Stimulated activated memory B cell treated with anti-CD40 and anti-IgM and Interleukin-4, amounts not matched to agents 10 μg/mL and 1 μg/mL and 100 μg/mL, for 72 hours (primary cell): Measurements from ENCODE around the gene PRAMEF5.
"Not testable (repeated sequence)": the region's sequence is repeated elsewhere in the genome, so short reads cannot be mapped to it uniquely, and the experiment has no call there.

Source experiments
- ATAC-seq: fragments of 150-1000 bp; cut with Tn5 transposase; 2 replicates; pipeline ENCODE4 v1.10.0; 2021
- H3K27ac Mint-ChIP-seq: one replicate; pipeline ENCODE4 v1.8.0; 2022; ENCODE audit warnings: mild to moderate bottlenecking, mixed read lengths
- H3K27me3 Mint-ChIP-seq: one replicate; pipeline ENCODE4 v1.8.0; 2022; ENCODE audit warnings: mixed read lengths
- H3K36me3 Mint-ChIP-seq: one replicate; pipeline ENCODE4 v1.8.0; 2022; ENCODE audit warnings: mixed read lengths
- H3K4me1 Mint-ChIP-seq: one replicate; pipeline ENCODE4 v1.8.0; 2022; ENCODE audit warnings: mixed read lengths
- H3K4me3 Mint-ChIP-seq: one replicate; pipeline ENCODE4 v1.8.0; 2022; ENCODE audit warnings: mild to moderate bottlenecking, moderate library complexity, mixed read lengths
- H3K9me3 Mint-ChIP-seq: one replicate; pipeline ENCODE4 v1.8.0; 2022; ENCODE audit warnings: mixed read lengths

Gene PRAMEF5

GRCh38 chr1:13253898-13254297 lies at the start of gene PRAMEF5:
PRAMEF5 (plus strand) TSS chr1:13254198; CDS start chr1:13259269, 5,071 bp downstream.
- not testable (repeated sequence) for H3K27ac Mint-ChIP-seq

GRCh38 chr1:13208712-13209111 lies 45.3 kb upstream of the PRAMEF5 start:
- not testable (repeated sequence) for H3K4me3 Mint-ChIP-seq, ATAC-seq

More at GRCh38 chr1:13253898-13254297, at the start of gene PRAMEF5:
- H3K9me3 Mint-ChIP-seq, H3K36me3 Mint-ChIP-seq, H3K4me3 Mint-ChIP-seq, H3K4me1 Mint-ChIP-seq, ATAC-seq, H3K27me3 Mint-ChIP-seq: not testable (repeated sequence)

GRCh38 chr1:13216619-13217018 lies 37.4 kb upstream of the PRAMEF5 start:
- ATAC-seq, H3K4me1 Mint-ChIP-seq, H3K27me3 Mint-ChIP-seq, H3K36me3 Mint-ChIP-seq, H3K27ac Mint-ChIP-seq, H3K4me3 Mint-ChIP-seq, H3K9me3 Mint-ChIP-seq: not testable (repeated sequence)

More at GRCh38 chr1:13208712-13209111, 45.3 kb upstream of the PRAMEF5 start:
- not testable (repeated sequence) for H3K4me1 Mint-ChIP-seq, H3K27me3 Mint-ChIP-seq, H3K9me3 Mint-ChIP-seq, H3K36me3 Mint-ChIP-seq, H3K27ac Mint-ChIP-seq

GRCh38 chr1:13219203-13219602 lies 34.8 kb upstream of the PRAMEF5 start:
- not testable (repeated sequence) for H3K4me3 Mint-ChIP-seq, H3K4me1 Mint-ChIP-seq, ATAC-seq, H3K27me3 Mint-ChIP-seq, H3K27ac Mint-ChIP-seq, H3K36me3 Mint-ChIP-seq, H3K9me3 Mint-ChIP-seq

GRCh38 chr1:13222788-13223187 lies 31.2 kb upstream of the PRAMEF5 start:
- ATAC-seq, H3K36me3 Mint-ChIP-seq, H3K27ac Mint-ChIP-seq, H3K4me3 Mint-ChIP-seq, H3K27me3 Mint-ChIP-seq, H3K4me1 Mint-ChIP-seq, H3K9me3 Mint-ChIP-seq: not testable (repeated sequence)

GRCh38 chr1:13224480-13225060 lies 29.4 kb upstream of the PRAMEF5 start:
- no peaks in the 10 kb centered on the region for H3K27me3 Mint-ChIP-seq
- no peaks in the 10 kb centered on the region for H3K36me3 Mint-ChIP-seq
- ATAC-seq, result peak; percentile 49

GRCh38 chr1:13225675-13226204 lies 28.3 kb upstream of the PRAMEF5 start, which contains the start of gene PRAMEF18:
PRAMEF18 (minus strand) TSS chr1:13226154; CDS start chr1:13226106, 48 bp downstream.
- not testable (repeated sequence) for H3K9me3 Mint-ChIP-seq, H3K4me1 Mint-ChIP-seq, H3K27ac Mint-ChIP-seq

More at GRCh38 chr1:13224480-13225060, 29.4 kb upstream of the PRAMEF5 start:
- Mint-ChIP-seq H3K4me1 (no peaks in the 10 kb centered on the region), H3K27ac (no peak overlapping the region), H3K9me3 (no peaks in the 10 kb centered on the region), H3K4me3 (no peak overlapping the region)

GRCh38 chr1:13227271-13228055 lies 26.5 kb upstream of the PRAMEF5 start:
- not testable (repeated sequence) for H3K27me3 Mint-ChIP-seq, H3K27ac Mint-ChIP-seq, ATAC-seq, H3K36me3 Mint-ChIP-seq, H3K4me3 Mint-ChIP-seq, H3K9me3 Mint-ChIP-seq, H3K4me1 Mint-ChIP-seq

More at GRCh38 chr1:13225675-13226204, 28.3 kb upstream of the PRAMEF5 start, which contains the start of gene PRAMEF18:
- ATAC-seq, result peak; percentile 47
- H3K36me3 Mint-ChIP-seq, H3K27me3 Mint-ChIP-seq, H3K4me3 Mint-ChIP-seq: not testable (repeated sequence)

- no peaks in the 10 kb centered on the region for H3K36me3 Mint-ChIP-seq
- H3K27me3 Mint-ChIP-seq, result no peaks in the 10 kb centered on the region
- no peaks in the 10 kb centered on the region for H3K4me1 Mint-ChIP-seq
- no peak overlapping the region for H3K4me3 Mint-ChIP-seq
- H3K27ac Mint-ChIP-seq, result no peak overlapping the region
- no peaks in the 10 kb centered on the region for H3K9me3 Mint-ChIP-seq
- peak; percentile 37 for ATAC-seq
These were observed 25.6 kb upstream of the PRAMEF5 start for GRCh38 chr1:13228343-13228781.

GRCh38 chr1:13230096-13230495 lies 23.9 kb upstream of the PRAMEF5 start:
- not testable (repeated sequence) for H3K9me3 Mint-ChIP-seq, H3K36me3 Mint-ChIP-seq, H3K4me1 Mint-ChIP-seq, ATAC-seq, H3K27me3 Mint-ChIP-seq, H3K4me3 Mint-ChIP-seq, H3K27ac Mint-ChIP-seq

- H3K9me3 Mint-ChIP-seq, ATAC-seq, H3K27me3 Mint-ChIP-seq, H3K4me1 Mint-ChIP-seq, H3K4me3 Mint-ChIP-seq, H3K36me3 Mint-ChIP-seq, H3K27ac Mint-ChIP-seq: not testable (repeated sequence)
These were observed 23.4 kb upstream of the PRAMEF5 start for GRCh38 chr1:13230601-13231000.

- H3K4me1 Mint-ChIP-seq, H3K27ac Mint-ChIP-seq, H3K27me3 Mint-ChIP-seq, H3K36me3 Mint-ChIP-seq, H3K4me3 Mint-ChIP-seq, ATAC-seq, H3K9me3 Mint-ChIP-seq: not testable (repeated sequence)
These were observed 22.8 kb upstream of the PRAMEF5 start for GRCh38 chr1:13231061-13231750.

GRCh38 chr1:13232056-13232455 lies 21.9 kb upstream of the PRAMEF5 start:
- H3K27ac Mint-ChIP-seq, H3K27me3 Mint-ChIP-seq, ATAC-seq, H3K9me3 Mint-ChIP-seq, H3K36me3 Mint-ChIP-seq, H3K4me1 Mint-ChIP-seq, H3K4me3 Mint-ChIP-seq: not testable (repeated sequence)

GRCh38 chr1:13234057-13234456 lies 19.9 kb upstream of the PRAMEF5 start:
- not testable (repeated sequence) for H3K27me3 Mint-ChIP-seq
- ATAC-seq, result peak; percentile 46

GRCh38 chr1:13237572-13237971 lies 16.4 kb upstream of the PRAMEF5 start:
- ATAC-seq, H3K4me3 Mint-ChIP-seq, H3K9me3 Mint-ChIP-seq, H3K4me1 Mint-ChIP-seq, H3K27ac Mint-ChIP-seq, H3K36me3 Mint-ChIP-seq, H3K27me3 Mint-ChIP-seq: not testable (repeated sequence)

More at GRCh38 chr1:13234057-13234456, 19.9 kb upstream of the PRAMEF5 start:
- H3K27ac Mint-ChIP-seq, H3K4me1 Mint-ChIP-seq, H3K4me3 Mint-ChIP-seq, H3K36me3 Mint-ChIP-seq, H3K9me3 Mint-ChIP-seq: not testable (repeated sequence)
